ENCODE results near the gene PLS1.

GRCh38 chr3:142602619-142603385 lies 6.6 kb downstream of the PLS1 start:
- TF ChIP-seq CTCF (IDR thresholded peaks at IDR 0.05) (no peak), POLR2A (IDR thresholded peaks at IDR 0.05) (no peak)
